HepG2 (cell line): Measurements from ENCODE around the gene GMCL2. TPM values are rescaled to one million over a fixed set of nuclear protein-coding genes. Genes with fewer than 3 reads are reported as not detected.
A peak's percentile ranks its signal among the peaks of the same experiment; 100 is the strongest.

ENCODE experiments used
- CEBPZ ChIP-seq: IDR thresholded peaks from 2 replicates; pipeline ENCODE4 v1.6.1; 2012; ENCODE audit warnings: low read length, improper control_type of control experiment
- FOSL2 ChIP-seq: sonication (generic); formaldehyde crosslinking; IDR thresholded peaks from 2 replicates; pipeline ENCODE4 v1.4.0; 2020; ENCODE audit warnings: missing genetic modification reagents
- HDAC1 ChIP-seq: sonication (generic); formaldehyde crosslinking; IDR thresholded peaks from 2 replicates; pipeline ENCODE4 v1.5.1; 2020; ENCODE audit warnings: mild to moderate bottlenecking, missing genetic modification reagents
- SOX6 ChIP-seq, 2 experiments: fragments of 450-650 bp in 1 of 2; sonication (generic) in 1 of 2; formaldehyde crosslinking in 1 of 2; IDR thresholded peaks; 2 replicates each; pipeline versions ENCODE4 v1.4.0 to v1.6.1; 2017 to 2020; ENCODE audit warnings: antibody characterized with exemption in 1 of 2, mild to moderate bottlenecking in 1 of 2, missing genetic modification reagents in 1 of 2
- SRSF4 ChIP-seq: fragments of 200-400 bp; formaldehyde crosslinking; IDR thresholded peaks from one replicate; pipeline ENCODE4 v1.6.1; 2018; ENCODE audit warnings: mild to moderate bottlenecking, low read depth, low read length, moderate library complexity; ENCODE audit not compliant: poor library complexity, severe bottlenecking
- TFDP1 ChIP-seq: IDR thresholded peaks from 2 replicates; pipeline ENCODE4 v1.6.1; 2016; ENCODE audit warnings: missing compliant biosample characterization, missing genetic modification reagents, borderline replicate concordance
- ZNF207 ChIP-seq: fragments of 450-650 bp; IDR thresholded peaks from 2 replicates; pipeline ENCODE4 v1.6.1; 2016; ENCODE audit warnings: antibody characterized with exemption, borderline replicate concordance
- ZNF225 ChIP-seq: sonication (generic); formaldehyde crosslinking; IDR thresholded peaks from 2 replicates; pipeline ENCODE4 v1.4.0; 2020; ENCODE audit warnings: mild to moderate bottlenecking, missing genetic modification reagents
- ZNF282 ChIP-seq: fragments of 450-650 bp; IDR thresholded peaks from 2 replicates; pipeline ENCODE4 v1.6.1; 2018; ENCODE audit not compliant: partially characterized antibody
- ZNF362 ChIP-seq: sonication (generic); formaldehyde crosslinking; IDR thresholded peaks from 2 replicates; pipeline ENCODE4 v1.4.0; 2020; ENCODE audit warnings: missing genetic modification reagents, mild to moderate bottlenecking, borderline replicate concordance
- ZNF672 ChIP-seq: sonication (generic); formaldehyde crosslinking; IDR thresholded peaks from 2 replicates; pipeline ENCODE4 v1.8.1; 2022; ENCODE audit warnings: missing genetic modification reagents
- ZNF75D ChIP-seq: sonication (generic); formaldehyde crosslinking; IDR thresholded peaks from 2 replicates; pipeline ENCODE4 v1.8.1; 2023; ENCODE audit warnings: missing genetic modification reagents, mild to moderate bottlenecking, borderline replicate concordance
- ZNF792 ChIP-seq: IDR thresholded peaks from 2 replicates; pipeline ENCODE4 v1.6.1; 2016
- ZNF800 ChIP-seq: sonication (generic); formaldehyde crosslinking; IDR thresholded peaks from 2 replicates; pipeline ENCODE4 v1.4.0; 2020; ENCODE audit warnings: missing genetic modification reagents
- polyA plus RNA-seq, 8 experiments: library from polyadenylated mRNA; depleted of rRNA in 3 of 8; stranded (reverse) in 7 of 8; unstranded in 1 of 8; fragments of >200 nt; fragmentation: Illumina TruSeq in 4 of 8; extraction: Trizol in 4 of 8; gene quantifications; 2 replicates each; pipeline versions ENCODE4 v1.2.1 to v1.2.3, GENCODE V29; 2011 to 2016; ENCODE audit warnings: low read depth in 4 of 8, missing spikeins in 1 of 8, mixed read lengths in 1 of 8; ENCODE audit not compliant: insufficient read depth in 1 of 8
- total RNA-seq, 5 experiments: library from RNA; depleted of rRNA; stranded (reverse); fragments of >200 nt; fragmentation: Illumina TruSeq; extraction: Trizol; gene quantifications; 2 replicates each; pipeline ENCODE4 v1.2.3, GENCODE V29; 2016; ENCODE audit warnings: low read depth in 1 of 5
- TF ChIP-seq, protein P1 (sequence below): sonication (generic); formaldehyde crosslinking; IDR thresholded peaks from 2 replicates; pipeline ENCODE4 v1.4.0; 2020; ENCODE audit warnings: missing genetic modification reagents

GMCL2 gene
- total and polyA plus RNA-seq, 2 of the 13 experiments (the other 11 are each of a cell fraction or from before 2014, with no cell fraction given) = 0.03 TPM; not detected in 1

GRCh38 chr5:178204182-178204934 is 17.2 kb upstream of the GMCL2 start, which contains the start of gene HNRNPAB (continued):
- TF ChIP-seq, protein P1, sequence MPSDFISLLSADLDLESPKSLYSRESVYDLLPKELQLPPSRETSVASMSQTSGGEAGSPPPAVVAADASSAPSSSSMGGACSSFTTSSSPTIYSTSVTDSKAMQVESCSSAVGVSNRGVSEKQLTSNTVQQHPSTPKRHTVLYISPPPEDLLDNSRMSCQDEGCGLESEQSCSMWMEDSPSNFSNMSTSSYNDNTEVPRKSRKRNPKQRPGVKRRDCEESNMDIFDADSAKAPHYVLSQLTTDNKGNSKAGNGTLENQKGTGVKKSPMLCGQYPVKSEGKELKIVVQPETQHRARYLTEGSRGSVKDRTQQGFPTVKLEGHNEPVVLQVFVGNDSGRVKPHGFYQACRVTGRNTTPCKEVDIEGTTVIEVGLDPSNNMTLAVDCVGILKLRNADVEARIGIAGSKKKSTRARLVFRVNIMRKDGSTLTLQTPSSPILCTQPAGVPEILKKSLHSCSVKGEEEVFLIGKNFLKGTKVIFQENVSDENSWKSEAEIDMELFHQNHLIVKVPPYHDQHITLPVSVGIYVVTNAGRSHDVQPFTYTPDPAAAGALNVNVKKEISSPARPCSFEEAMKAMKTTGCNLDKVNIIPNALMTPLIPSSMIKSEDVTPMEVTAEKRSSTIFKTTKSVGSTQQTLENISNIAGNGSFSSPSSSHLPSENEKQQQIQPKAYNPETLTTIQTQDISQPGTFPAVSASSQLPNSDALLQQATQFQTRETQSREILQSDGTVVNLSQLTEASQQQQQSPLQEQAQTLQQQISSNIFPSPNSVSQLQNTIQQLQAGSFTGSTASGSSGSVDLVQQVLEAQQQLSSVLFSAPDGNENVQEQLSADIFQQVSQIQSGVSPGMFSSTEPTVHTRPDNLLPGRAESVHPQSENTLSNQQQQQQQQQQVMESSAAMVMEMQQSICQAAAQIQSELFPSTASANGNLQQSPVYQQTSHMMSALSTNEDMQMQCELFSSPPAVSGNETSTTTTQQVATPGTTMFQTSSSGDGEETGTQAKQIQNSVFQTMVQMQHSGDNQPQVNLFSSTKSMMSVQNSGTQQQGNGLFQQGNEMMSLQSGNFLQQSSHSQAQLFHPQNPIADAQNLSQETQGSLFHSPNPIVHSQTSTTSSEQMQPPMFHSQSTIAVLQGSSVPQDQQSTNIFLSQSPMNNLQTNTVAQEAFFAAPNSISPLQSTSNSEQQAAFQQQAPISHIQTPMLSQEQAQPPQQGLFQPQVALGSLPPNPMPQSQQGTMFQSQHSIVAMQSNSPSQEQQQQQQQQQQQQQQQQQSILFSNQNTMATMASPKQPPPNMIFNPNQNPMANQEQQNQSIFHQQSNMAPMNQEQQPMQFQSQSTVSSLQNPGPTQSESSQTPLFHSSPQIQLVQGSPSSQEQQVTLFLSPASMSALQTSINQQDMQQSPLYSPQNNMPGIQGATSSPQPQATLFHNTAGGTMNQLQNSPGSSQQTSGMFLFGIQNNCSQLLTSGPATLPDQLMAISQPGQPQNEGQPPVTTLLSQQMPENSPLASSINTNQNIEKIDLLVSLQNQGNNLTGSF (CRISPR knock-in tag) = peak; percentile 64; the same call in 1 of the 2 replicates
- no peak for TF ChIP-seq SOX6 (IDR thresholded peaks at IDR 0.05)
- TF ChIP-seq SOX6 (CRISPR knock-in tag; IDR thresholded peaks at IDR 0.05) = peak; percentile 61
- no peak for TF ChIP-seq ZNF207
- 0 out of 2 replicates have a peak, but pooled peaks have one; percentile 29 for TF ChIP-seq ZNF362
- TF ChIP-seq ZNF225 (CRISPR knock-in tag) = peak; percentile 93
- TF ChIP-seq CEBPZ = no peak
- TF ChIP-seq SRSF4 = no peak
- TF ChIP-seq ZNF672 (CRISPR knock-in tag) = no peak
- TF ChIP-seq ZNF282 = no peak
- peak; percentile 97 for TF ChIP-seq TFDP1 (CRISPR knock-in tag)
- no peak; the same call in 1 of the 2 replicates for TF ChIP-seq ZNF792 (CRISPR knock-in tag)
- TF ChIP-seq HDAC1 (CRISPR knock-in tag) = peak; percentile 97
- TF ChIP-seq ZNF75D (CRISPR knock-in tag) = no peak
- peak; percentile 87 for TF ChIP-seq ZNF800 (CRISPR knock-in tag)
- peak; percentile 45 for TF ChIP-seq FOSL2 (CRISPR knock-in tag)
